ENCODE data around the gene CTDSP1. TPM values are rescaled to one million over a fixed set of nuclear protein-coding genes. Genes with fewer than 3 reads are reported as not detected.
A peak's percentile ranks its signal among the peaks of the same experiment; 100 is the strongest.

The CTDSP1 gene
- total RNA-seq, 1 experiment from 2014 or later, result 26.9 TPM

DNA sequence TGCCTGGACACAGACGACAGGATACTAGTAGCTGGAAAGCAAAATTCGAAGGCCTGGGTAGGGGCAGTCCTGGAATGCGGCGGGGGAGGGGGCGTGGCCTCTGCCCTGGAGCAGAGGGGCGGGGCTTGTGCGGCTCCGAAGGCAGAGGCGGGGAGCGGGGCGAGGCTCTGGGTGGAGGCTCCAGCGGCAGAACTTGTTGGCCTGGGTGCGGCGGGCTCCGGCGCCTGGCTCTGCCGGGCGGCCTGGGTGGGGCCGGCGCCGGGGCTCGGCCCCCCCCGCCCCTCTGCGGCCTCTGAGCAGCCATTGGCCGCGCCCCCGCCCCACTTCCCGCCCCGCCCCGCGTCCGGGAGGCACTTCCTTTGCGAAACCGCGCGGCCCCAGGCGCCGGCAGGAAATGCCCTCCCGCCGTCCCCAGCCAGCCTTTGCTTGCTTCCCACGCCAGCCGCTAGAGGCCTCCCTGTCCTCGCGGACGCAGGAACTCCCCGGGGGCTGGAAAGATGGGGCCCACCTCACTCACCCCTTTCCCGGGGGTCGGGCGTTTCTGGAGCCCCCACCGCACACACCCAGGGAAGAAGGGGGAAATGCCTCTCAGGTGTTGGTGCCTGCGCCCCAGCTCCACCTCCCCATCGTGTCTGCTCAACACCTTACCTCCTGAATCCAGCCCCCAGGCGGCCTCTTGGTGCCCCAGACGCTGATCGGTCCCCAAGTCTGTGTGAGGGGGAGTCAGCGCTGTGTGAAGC is 6.7 kb downstream of the CTDSP1 start:
- DNase-seq (ENCODE audit: low read depth, low spot score), result peak; percentile 93
- in situ Hi-C loops (cut with HindIII; ENCODE audit: low pct_unique_long_range_greater_than_20kb, low sequenced_read_pairs), result no loop called here

DNA sequence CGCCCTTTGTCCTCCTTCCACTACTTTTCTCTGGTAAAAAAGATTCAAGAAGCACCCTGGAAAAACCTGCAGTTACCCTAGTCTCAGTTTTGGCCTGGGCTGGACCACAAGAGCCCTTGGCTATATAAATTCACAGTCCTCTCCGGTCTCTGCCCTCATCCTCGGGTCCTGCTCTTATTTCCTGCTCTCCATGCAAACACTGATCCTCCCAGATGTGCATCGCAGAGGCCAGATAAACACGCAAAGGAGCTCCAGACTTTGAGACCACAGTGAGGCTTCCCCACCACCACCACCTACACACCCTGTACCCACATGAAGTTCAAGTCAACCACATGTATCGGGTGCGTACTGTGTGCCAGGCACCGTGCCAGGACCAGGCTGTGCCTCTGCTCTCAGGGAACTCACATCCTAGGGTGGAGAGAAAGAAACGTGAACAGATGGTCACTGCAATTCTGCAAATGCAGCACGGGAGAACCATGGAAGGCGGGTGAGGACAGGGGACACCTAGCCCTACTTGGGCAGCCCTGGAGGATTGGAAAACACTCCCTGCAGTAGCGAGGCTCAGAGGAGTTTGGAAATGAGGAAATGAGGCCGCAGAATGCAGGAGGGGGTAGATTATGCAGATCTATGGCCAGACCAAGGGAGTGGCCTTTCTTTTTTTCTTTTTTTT is 7.4 kb downstream of the CTDSP1 start:
- peak; percentile 15 for DNase-seq (ENCODE audit: low read depth, low spot score)
- in situ Hi-C loops (cut with HindIII; ENCODE audit: low pct_unique_long_range_greater_than_20kb, low sequenced_read_pairs), result no loop called here

DNA sequence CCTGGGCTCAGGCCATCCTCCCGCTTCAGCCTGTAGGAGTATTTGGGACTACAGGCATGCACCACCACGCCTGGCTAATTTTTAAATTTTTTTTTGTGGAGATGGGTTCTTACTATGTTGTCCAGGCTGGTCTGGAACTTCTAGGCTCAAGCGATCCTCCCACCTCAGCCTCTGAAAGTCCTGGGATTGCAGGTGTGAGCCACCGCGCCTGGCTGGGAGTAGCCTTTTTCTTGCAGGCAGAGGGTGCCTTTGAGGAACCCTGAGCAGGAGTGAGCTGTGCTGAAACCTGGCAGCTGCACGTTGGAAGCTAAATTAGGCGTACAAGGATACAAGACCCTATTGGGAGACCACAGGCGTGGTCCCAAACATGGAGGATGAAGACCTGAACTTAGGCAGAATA is 8.0 kb downstream of the CTDSP1 start:
- no peak for DNase-seq (ENCODE audit: low read depth, low spot score)
- in situ Hi-C loops (cut with HindIII; ENCODE audit: low pct_unique_long_range_greater_than_20kb, low sequenced_read_pairs), result no loop called here

DNA sequence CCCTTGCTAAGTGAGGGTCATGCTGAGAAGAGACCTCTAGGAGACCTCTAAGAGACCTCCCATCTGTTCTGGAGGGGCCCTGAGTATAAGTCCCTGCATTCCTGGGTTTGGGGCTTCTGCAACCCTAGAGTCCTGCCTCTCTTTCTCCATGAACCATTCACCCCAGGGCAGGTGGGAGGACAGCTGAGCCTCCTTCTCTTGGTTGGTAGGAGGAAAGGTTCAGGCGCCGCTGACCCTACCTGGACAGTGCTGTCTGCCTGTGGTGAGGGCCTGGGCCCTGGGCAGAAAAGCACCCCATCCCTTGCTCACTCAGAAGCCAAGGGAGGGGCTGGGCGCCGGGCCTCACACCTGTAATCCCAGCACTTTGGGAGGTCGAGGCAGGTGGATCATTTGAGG is 18.7 kb downstream of the CTDSP1 start:
- DNase-seq (ENCODE audit: low read depth, low spot score), result no peak
- in situ Hi-C loops (cut with HindIII; ENCODE audit: low pct_unique_long_range_greater_than_20kb, low sequenced_read_pairs), result no loop called here

DNA sequence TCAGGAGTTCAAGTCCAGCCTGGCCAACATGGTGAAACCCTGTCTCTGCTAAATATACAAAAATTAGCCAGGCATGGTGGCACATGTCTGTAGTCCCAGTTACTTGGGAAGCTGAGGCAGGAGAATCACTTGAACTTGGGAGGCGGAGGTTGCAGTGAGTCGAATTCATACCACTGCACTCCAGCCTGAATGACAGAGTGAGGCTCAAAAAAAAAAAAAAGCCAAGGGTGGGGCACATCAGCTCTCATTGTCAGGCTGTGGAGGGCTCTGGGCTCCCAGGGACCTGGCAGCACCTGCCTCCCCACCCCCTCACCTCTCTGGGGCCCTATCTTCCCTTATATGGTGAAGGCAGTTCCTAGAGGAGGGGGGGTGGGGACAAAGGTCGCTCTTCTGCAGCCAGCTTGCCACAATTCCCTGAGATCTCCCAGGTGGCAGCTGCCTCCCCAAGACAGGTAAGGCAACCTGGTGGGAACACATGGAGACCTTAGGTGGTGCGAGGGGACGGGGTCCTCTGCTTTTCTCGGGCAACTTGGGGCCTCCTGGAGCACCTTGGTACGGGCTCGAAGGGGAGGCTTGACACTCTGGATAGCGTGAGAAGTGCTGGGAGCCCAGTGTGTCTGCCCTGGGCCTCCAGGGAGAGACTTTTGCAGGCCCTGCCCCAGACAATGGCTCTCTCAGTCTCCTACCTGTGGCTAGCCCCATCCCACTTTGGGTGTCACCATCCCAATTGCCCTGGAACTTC is 19.2 kb downstream of the CTDSP1 start, which contains the start of gene VIL1:
Gene VIL1, plus strand, starts transcription at position 407 of the 742 bp plus-strand sequence. CDS start 4,656 bp downstream, outside the sequence.
- no peak for DNase-seq (ENCODE audit: low read depth, low spot score)
- in situ Hi-C loops (cut with HindIII; ENCODE audit: low pct_unique_long_range_greater_than_20kb, low sequenced_read_pairs), result no loop called here

DNA sequence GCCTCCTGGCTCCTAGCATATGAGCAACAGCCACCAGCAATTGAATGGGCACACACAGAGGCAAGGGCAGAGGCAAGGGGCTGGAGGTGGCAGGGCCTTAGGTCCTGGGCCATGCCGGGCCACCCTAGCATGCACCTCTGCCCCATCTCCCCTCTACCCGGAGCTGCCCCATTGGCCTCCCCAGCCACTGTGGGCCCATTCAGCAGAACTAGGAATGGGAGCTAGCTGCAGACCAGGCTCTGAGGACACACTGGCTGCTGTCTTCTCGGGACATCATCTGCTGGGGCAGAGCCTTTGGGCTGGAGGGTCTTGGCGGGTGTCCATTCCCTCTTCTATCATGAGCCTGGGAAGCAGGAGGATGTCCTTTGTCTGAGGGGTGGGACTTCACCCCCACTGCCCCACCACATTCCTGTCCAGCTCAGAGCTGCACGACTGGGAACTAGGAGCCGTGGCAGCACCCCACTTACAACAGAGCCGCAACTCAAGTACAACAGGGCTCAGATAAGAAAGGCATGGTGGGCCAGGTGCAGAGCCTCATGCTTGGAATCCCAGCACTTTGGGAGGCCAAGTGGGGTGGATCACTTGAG is 20.1 kb downstream of the CTDSP1 start:
- in situ Hi-C loops (cut with HindIII; ENCODE audit: low pct_unique_long_range_greater_than_20kb, low sequenced_read_pairs), result no loop called here
- DNase-seq (ENCODE audit: low read depth, low spot score), result no peak

DNA sequence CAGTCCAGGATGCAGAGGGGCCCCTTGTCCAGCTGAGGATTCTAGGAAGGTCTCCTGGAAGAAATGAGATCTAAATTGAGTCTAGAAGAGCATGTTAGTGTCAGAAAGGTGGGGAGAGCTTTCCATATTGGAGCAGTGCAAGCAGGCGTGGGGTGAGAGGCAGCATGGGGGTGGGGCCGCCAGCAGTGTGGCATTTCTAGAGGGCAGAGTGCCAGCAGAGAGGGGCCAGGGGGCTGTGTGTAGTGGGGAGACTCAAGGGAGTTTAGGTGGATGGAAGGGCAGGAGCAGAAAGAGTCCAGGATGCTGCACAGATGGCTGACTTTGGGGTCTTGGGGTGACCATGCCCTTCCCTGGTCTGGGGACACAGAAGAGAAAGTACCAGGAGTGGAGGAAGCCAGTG is 21.4 kb downstream of the CTDSP1 start:
- no peak for DNase-seq (ENCODE audit: low read depth, low spot score)
- in situ Hi-C loops (cut with HindIII; ENCODE audit: low pct_unique_long_range_greater_than_20kb, low sequenced_read_pairs), result no loop called here

DNA sequence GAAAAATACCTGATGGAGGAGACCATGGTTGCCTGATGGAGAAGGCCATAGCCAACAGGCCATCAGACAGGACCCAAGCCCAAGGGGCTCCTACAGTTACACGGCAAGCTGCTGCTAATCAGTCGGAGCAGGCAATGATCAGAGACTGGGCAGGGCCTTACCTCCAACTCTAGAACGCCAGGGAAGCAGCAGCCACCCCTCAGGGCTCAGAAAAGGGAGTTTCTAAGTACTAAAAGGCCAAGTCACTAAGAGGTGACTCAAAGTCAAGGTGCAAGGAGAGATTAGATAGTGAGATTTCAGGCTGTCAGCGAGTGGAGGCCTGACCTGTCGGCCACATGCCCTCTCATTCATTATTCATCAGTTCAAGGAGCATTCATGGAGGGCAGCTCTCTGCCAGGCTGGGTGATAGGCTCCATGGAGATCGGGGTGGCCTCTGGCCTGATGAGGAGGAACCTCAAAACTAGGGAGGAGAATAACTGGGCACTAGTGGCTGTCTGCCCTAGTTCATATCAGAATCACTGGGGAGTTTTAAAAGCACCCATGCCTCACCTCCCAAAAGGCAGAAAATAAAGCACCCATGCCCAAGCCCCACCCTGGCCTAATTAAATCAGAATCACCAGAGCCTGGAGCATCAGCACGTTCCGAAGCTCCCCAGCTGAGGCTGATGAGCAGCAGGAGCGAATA is 22.9 kb downstream of the CTDSP1 start:
- in situ Hi-C loops (cut with HindIII; ENCODE audit: low pct_unique_long_range_greater_than_20kb, low sequenced_read_pairs), result no loop called here
- DNase-seq (ENCODE audit: low read depth, low spot score), result no peak

DNA sequence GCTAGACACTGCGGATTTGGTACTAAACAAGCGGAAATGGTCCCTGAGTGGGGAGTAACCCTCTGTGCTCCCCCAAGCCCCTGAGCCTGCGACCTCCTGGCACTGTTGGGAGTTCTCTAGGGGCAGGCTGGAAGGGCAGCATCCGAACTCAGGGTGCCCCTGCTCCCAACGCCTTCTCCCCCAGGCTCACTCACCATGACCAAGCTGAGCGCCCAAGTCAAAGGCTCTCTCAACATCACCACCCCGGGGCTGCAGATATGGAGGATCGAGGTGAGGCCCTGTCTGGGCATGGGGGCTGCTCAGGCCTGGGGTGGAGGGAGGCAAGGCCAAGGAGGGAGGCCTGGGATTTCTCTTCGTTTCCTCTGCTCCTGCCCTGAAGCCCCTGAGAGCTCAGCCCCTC is 23.9 kb downstream of the CTDSP1 start:
- in situ Hi-C loops (cut with HindIII; ENCODE audit: low pct_unique_long_range_greater_than_20kb, low sequenced_read_pairs), result no loop called here
- no peak for DNase-seq (ENCODE audit: low read depth, low spot score)

DNA sequence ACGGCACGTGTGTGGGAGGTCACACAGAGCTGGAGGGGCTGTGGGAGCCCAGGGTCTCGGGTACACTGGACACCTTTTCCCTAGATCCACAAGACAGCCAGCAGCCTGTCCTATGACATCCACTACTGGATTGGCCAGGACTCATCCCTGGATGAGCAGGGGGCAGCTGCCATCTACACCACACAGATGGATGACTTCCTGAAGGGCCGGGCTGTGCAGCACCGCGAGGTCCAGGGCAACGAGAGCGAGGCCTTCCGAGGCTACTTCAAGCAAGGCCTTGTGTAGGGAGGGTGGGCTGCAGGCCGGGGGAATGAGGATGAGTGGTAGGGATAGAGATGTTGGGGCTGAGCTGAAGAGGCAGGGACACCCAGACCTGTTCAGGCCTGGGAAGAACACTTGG is 25.9 kb downstream of the CTDSP1 start:
- in situ Hi-C loops (cut with HindIII; ENCODE audit: low pct_unique_long_range_greater_than_20kb, low sequenced_read_pairs), result no loop called here
- no peak for DNase-seq (ENCODE audit: low read depth, low spot score)

DNA sequence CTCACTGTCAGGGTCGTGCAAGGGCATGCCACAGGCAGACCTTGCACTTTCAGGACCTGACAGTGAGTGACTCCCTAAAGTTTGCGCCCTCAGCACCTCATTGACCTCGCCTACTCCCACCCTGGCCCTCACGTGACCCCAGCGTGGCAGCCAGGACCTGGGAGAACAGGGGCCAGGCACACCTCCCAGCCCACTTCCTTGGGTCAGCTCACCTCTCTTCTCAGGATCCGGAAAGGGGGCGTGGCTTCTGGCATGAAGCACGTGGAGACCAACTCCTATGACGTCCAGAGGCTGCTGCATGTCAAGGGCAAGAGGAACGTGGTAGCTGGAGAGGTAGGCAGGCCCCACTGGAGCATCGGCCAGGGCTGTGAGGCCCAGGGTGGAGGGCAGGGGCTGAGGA is 28.1 kb downstream of the CTDSP1 start:
- DNase-seq (ENCODE audit: low read depth, low spot score), result peak; percentile 32
- in situ Hi-C loops (cut with HindIII; ENCODE audit: low pct_unique_long_range_greater_than_20kb, low sequenced_read_pairs), result no loop called here

DNA sequence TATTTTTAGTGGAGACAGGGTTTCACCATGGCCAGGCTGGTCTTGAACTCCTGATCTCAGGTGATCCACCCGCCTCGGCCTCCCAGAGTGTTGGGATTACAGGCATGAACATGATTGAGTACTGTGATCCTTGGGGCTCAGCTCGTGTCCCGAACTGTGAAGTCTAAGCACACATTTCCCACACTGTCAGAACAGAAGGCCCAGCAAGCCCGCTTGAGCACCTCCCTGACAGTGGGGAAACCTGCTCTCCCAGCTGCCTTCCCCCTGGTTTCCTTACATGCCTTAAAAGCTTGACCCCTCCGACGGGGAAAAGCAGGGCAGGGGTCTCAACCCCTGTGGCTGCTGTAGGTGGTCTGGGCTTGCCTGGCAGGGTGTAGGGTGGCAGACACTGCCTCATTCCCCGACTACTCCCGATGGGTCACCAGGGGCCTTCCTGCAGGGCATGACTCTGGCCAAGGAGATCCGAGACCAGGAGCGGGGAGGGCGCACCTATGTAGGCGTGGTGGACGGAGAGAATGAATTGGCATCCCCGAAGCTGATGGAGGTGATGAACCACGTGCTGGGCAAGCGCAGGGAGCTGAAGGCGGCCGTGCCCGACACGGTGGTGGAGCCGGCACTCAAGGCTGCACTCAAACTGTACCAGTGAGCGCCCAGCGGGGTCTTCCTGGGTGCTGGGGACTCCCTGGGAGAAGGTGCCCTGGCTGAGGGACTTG is 29.3 kb downstream of the CTDSP1 start:
- in situ Hi-C loops (cut with HindIII; ENCODE audit: low pct_unique_long_range_greater_than_20kb, low sequenced_read_pairs), result no loop called here
- DNase-seq (ENCODE audit: low read depth, low spot score), result no peak

DNA sequence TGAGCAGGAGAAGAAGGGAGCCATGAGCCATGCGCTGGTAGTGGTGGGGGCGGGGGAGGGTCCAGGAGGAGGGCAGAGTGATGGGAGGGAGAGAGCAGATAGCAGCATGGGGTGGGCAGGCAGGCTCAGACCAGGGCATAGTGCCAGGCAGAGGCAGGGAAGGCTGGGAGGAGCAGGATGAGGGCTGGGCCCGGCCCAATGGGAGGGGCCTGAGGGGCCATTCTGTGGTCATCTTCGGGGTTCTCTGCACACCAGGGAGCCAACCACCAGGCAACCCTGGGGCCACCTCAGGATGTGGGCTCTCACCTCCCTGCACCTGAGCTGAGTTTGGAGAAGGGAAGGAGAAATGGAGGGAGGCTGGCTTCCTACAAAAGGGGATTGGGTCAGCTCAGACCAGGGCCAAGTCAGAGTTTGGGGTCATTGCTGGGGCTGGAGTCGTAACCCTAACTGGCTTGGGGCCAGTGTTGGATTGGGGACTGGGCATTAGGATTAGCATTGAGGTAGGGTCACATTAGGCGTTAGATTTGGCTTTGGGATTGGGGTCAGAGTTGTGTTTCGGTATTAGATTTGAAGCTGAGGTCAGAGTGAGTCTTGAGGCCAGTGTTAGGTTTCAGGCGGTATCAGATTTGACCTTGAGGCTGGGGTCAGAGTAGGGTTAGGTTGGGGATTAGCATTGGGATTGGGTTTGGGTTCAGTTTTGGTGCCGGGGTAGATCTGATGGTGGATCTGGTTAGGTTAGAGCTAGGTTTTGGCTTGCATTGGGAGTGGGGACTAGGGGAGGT is 30.4 kb downstream of the CTDSP1 start:
- DNase-seq (ENCODE audit: low read depth, low spot score), result no peak
- in situ Hi-C loops (cut with HindIII; ENCODE audit: low pct_unique_long_range_greater_than_20kb, low sequenced_read_pairs), result no loop called here

DNA sequence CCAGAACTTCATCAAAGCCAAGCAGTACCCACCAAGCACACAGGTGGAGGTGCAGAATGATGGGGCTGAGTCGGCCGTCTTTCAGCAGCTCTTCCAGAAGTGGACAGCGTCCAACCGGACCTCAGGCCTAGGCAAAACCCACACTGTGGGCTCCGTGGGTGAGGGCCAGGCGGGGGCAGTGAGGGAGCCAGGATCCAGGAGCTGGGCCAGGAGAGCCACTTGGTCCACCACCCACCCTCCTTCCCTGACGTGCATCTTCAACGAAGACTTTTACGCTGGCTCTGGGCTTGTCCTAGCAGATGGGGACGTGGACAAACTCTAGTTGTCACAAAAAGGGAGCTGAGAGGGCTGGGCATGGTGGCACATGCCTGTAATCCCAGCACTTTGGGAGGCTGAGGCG is 31.1 kb downstream of the CTDSP1 start:
- DNase-seq (ENCODE audit: low read depth, low spot score), result no peak
- in situ Hi-C loops (cut with HindIII; ENCODE audit: low pct_unique_long_range_greater_than_20kb, low sequenced_read_pairs), result no loop called here

DNA sequence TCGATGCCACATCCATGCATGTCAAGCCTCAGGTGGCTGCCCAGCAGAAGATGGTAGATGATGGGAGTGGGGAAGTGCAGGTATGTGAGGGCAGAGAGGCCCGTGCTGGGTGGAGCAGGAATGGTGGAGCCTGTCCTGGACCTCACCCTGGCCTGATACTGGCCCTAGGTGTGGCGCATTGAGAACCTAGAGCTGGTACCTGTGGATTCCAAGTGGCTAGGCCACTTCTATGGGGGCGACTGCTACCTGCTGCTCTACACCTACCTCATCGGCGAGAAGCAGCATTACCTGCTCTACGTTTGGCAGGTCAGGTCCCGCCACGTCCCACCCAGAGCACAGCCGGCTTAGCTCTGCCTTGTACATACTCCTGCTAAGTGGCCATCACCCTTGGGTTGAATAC is 32.2 kb downstream of the CTDSP1 start:
- in situ Hi-C loops (cut with HindIII; ENCODE audit: low pct_unique_long_range_greater_than_20kb, low sequenced_read_pairs), result no loop called here
- DNase-seq (ENCODE audit: low read depth, low spot score), result no peak

DNA sequence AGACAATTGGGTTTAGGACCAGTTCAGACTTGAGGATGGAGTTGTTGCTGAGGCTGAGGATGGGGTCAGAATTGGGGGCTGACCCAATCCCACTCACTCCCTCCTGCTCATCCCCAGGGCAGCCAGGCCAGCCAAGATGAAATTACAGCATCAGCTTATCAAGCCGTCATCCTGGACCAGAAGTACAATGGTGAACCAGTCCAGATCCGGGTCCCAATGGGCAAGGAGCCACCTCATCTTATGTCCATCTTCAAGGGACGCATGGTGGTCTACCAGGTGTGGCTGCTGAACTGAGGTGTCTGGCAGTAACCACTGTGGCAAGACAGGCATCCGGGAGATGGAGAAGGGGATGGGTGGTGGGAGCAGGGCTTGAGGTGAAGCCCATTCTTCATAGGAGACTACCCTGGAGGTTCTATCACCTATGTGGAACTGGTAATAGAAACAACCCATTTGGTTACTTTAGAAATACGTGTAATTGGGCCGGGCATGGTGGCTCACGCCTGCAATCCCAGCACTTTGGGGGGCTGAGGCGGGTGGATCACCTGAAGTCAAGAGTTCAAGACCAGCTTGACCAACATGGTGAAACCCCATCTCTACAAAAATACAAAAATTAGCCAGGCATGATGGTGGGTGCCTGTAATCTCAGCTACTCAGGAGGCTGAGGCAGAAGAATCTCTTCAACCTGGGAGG is 33.2 kb downstream of the CTDSP1 start:
- in situ Hi-C loops (cut with HindIII; ENCODE audit: low pct_unique_long_range_greater_than_20kb, low sequenced_read_pairs), result no loop called here

More for the DNA sequence above, 33.2 kb downstream of the CTDSP1 start:
- DNase-seq (ENCODE audit: low read depth, low spot score), result no peak

Data from SK-MEL-5 (cell line).